SK-N-SH treated with all-trans-retinoic acid at 6 μM for 48 hours (cell line): Measurements from ENCODE around the gene RHEX.

Source experiments
- ATAC-seq: fragments of 200-7000 bp; cut with Tn5 transposase; 3 replicates; pipeline ENCODE4 v1.9.1; 2020; ENCODE audit warnings: mild to moderate bottlenecking, moderate library complexity
- ARNTL ChIP-seq: fragments of 450-650 bp; formaldehyde crosslinking; IDR thresholded peaks from 2 replicates; pipeline ENCODE4 v1.5.0; 2020; ENCODE audit warnings: low read depth, mild to moderate bottlenecking, moderate library complexity, borderline replicate concordance
- BACH2 ChIP-seq: fragments of 250-450 bp; sonication (Bioruptor Pico); IDR thresholded peaks from 2 replicates; pipeline ENCODE4 v1.9.0; 2021; ENCODE audit warnings: mild to moderate bottlenecking, borderline replicate concordance
- CREB5 ChIP-seq: fragments of 250-450 bp; sonication (Bioruptor Pico); IDR thresholded peaks from 2 replicates; pipeline ENCODE4 v1.5.1; 2020; ENCODE audit warnings: low read depth, mild to moderate bottlenecking, moderate library complexity
- CSDC2 ChIP-seq: fragments of 250-450 bp; sonication (Bioruptor Pico); IDR thresholded peaks from 2 replicates; pipeline ENCODE4 v1.5.0; 2020; ENCODE audit warnings: mild to moderate bottlenecking, moderate library complexity
- ESRRG ChIP-seq: fragments of 250-450 bp; sonication (Bioruptor Pico); IDR thresholded peaks from 2 replicates; pipeline ENCODE4 v1.6.1; 2021; ENCODE audit warnings: mild to moderate bottlenecking
- ISL1 ChIP-seq: fragments of 250-450 bp; sonication (Bioruptor Pico); IDR thresholded peaks from 2 replicates; pipeline ENCODE4 v2.1.2; 2022; ENCODE audit warnings: mild to moderate bottlenecking, moderate library complexity
- OSR1 ChIP-seq: fragments of 250-450 bp; sonication (Bioruptor Pico); IDR thresholded peaks from 2 replicates; pipeline ENCODE4 v1.8.0; 2022; ENCODE audit warnings: moderate library complexity, mild to moderate bottlenecking, inconsistent platforms
- PPARA ChIP-seq: fragments of 250-450 bp; sonication (Bioruptor Pico); IDR thresholded peaks from 2 replicates; pipeline ENCODE4 v1.5.0; 2020; ENCODE audit warnings: mild to moderate bottlenecking, borderline replicate concordance
- RARB ChIP-seq: fragments of 250-450 bp; sonication (Bioruptor Pico); IDR thresholded peaks from 2 replicates; pipeline ENCODE4 v1.8.0; 2021; ENCODE audit warnings: mild to moderate bottlenecking, moderate library complexity
- SNAI2 ChIP-seq: fragments of 250-450 bp; sonication (Bioruptor Pico); IDR thresholded peaks from 2 replicates; pipeline ENCODE4 v1.5.0; 2020; ENCODE audit warnings: mild to moderate bottlenecking, moderate library complexity
- TCF4 ChIP-seq: fragments of 250-450 bp; sonication (Bioruptor Pico); IDR thresholded peaks from 2 replicates; pipeline ENCODE4 v1.8.0; 2021; ENCODE audit warnings: mild to moderate bottlenecking, moderate library complexity, borderline replicate concordance
- TOX ChIP-seq: fragments of 250-450 bp; sonication (Bioruptor Pico); IDR thresholded peaks from 2 replicates; pipeline ENCODE4 v1.8.0; 2021; ENCODE audit warnings: mild to moderate bottlenecking, moderate library complexity, borderline replicate concordance
- TSHZ2 ChIP-seq: fragments of 250-450 bp; sonication (Bioruptor Pico); IDR thresholded peaks from 2 replicates; pipeline ENCODE4 v1.5.0; 2020; ENCODE audit warnings: mild to moderate bottlenecking, moderate library complexity
- ZC3H10 ChIP-seq: fragments of 250-450 bp; sonication (Bioruptor Pico); IDR thresholded peaks from 2 replicates; pipeline ENCODE4 v1.5.1; 2021; ENCODE audit warnings: mild to moderate bottlenecking, moderate library complexity
- ZFP3 ChIP-seq: fragments of 250-450 bp; sonication (Bioruptor Pico); IDR thresholded peaks from 2 replicates; pipeline ENCODE4 v1.5.0; 2020; ENCODE audit warnings: mild to moderate bottlenecking, moderate library complexity
- ZFP30 ChIP-seq: fragments of 450-650 bp; formaldehyde crosslinking; IDR thresholded peaks from 2 replicates; pipeline ENCODE4 v1.5.0; 2022; ENCODE audit warnings: mild to moderate bottlenecking, moderate library complexity
- ZNF565 ChIP-seq: fragments of 450-650 bp; formaldehyde crosslinking; conservative IDR thresholded peaks from 2 replicates; pipeline ENCODE4 v1.5.0; 2020; ENCODE audit warnings: low read depth, mild to moderate bottlenecking, moderate library complexity
- ZNF70 ChIP-seq: fragments of 450-650 bp; formaldehyde crosslinking; IDR thresholded peaks from 2 replicates; pipeline ENCODE4 v1.5.0; 2020; ENCODE audit warnings: mild to moderate bottlenecking, moderate library complexity
- ZNF8 ChIP-seq: fragments of 450-650 bp; formaldehyde crosslinking; IDR thresholded peaks from 2 replicates; pipeline ENCODE4 v1.5.0; 2020; ENCODE audit warnings: mild to moderate bottlenecking, moderate library complexity
- TF ChIP-seq, protein P1 (sequence below): fragments of 250-450 bp; sonication (Bioruptor Pico); IDR thresholded peaks from 2 replicates; pipeline ENCODE4 v1.5.1; 2021; ENCODE audit warnings: mild to moderate bottlenecking, moderate library complexity
- TF ChIP-seq, protein P2 (sequence below): fragments of 250-450 bp; sonication (Bioruptor Pico); IDR thresholded peaks from 2 replicates; pipeline ENCODE4 v1.8.0; 2020; ENCODE audit warnings: mild to moderate bottlenecking, moderate library complexity, borderline replicate concordance
- TF ChIP-seq, protein P3 (sequence below): fragments of 250-450 bp; sonication (Bioruptor Pico); IDR thresholded peaks from 2 replicates; pipeline ENCODE4 v1.8.0; 2021; ENCODE audit warnings: low read depth, mild to moderate bottlenecking, moderate library complexity, borderline replicate concordance

RHEX gene

GRCh38 chr1:206065547-206066145, 12.7 kb downstream of the RHEX start:
- no peak for TF ChIP-seq CSDC2 (CRISPR knock-in tag)
- no peak for TF ChIP-seq BACH2
- no peak for TF ChIP-seq PPARA (CRISPR knock-in tag)
- TF ChIP-seq, protein P1, sequence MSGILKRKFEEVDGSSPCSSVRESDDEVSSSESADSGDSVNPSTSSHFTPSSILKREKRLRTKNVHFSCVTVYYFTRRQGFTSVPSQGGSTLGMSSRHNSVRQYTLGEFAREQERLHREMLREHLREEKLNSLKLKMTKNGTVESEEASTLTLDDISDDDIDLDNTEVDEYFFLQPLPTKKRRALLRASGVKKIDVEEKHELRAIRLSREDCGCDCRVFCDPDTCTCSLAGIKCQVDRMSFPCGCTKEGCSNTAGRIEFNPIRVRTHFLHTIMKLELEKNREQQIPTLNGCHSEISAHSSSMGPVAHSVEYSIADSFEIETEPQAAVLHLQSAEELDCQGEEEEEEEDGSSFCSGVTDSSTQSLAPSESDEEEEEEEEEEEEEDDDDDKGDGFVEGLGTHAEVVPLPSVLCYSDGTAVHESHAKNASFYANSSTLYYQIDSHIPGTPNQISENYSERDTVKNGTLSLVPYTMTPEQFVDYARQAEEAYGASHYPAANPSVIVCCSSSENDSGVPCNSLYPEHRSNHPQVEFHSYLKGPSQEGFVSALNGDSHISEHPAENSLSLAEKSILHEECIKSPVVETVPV (CRISPR knock-in tag): no peak
- TF ChIP-seq ZNF8 (CRISPR knock-in tag): no peak
- no peak for TF ChIP-seq ZFP30 (CRISPR knock-in tag)
- no peak for TF ChIP-seq ARNTL (CRISPR knock-in tag)
- TF ChIP-seq ESRRG: no peak
- TF ChIP-seq OSR1 (CRISPR knock-in tag): no peak
- TF ChIP-seq, protein P2, sequence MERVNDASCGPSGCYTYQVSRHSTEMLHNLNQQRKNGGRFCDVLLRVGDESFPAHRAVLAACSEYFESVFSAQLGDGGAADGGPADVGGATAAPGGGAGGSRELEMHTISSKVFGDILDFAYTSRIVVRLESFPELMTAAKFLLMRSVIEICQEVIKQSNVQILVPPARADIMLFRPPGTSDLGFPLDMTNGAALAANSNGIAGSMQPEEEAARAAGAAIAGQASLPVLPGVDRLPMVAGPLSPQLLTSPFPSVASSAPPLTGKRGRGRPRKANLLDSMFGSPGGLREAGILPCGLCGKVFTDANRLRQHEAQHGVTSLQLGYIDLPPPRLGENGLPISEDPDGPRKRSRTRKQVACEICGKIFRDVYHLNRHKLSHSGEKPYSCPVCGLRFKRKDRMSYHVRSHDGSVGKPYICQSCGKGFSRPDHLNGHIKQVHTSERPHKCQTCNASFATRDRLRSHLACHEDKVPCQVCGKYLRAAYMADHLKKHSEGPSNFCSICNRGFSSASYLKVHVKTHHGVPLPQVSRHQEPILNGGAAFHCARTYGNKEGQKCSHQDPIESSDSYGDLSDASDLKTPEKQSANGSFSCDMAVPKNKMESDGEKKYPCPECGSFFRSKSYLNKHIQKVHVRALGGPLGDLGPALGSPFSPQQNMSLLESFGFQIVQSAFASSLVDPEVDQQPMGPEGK (CRISPR knock-in tag): no peak
- no peak for TF ChIP-seq SNAI2 (CRISPR knock-in tag)
- TF ChIP-seq ZFP3 (CRISPR knock-in tag): no peak
- TF ChIP-seq ZC3H10 (CRISPR knock-in tag): no peak
- no peak for TF ChIP-seq RARB (CRISPR knock-in tag)
- TF ChIP-seq ZNF70 (CRISPR knock-in tag): no peak
- TF ChIP-seq TOX (CRISPR knock-in tag): no peak
- no peak for TF ChIP-seq ISL1 (CRISPR knock-in tag)
- no peak for TF ChIP-seq CREB5 (CRISPR knock-in tag)
- TF ChIP-seq TSHZ2 (CRISPR knock-in tag): no peak
- no peak for TF ChIP-seq TCF4
- TF ChIP-seq, all 23 proteins: peak for 0
- no peak for ATAC-seq

DNA sequence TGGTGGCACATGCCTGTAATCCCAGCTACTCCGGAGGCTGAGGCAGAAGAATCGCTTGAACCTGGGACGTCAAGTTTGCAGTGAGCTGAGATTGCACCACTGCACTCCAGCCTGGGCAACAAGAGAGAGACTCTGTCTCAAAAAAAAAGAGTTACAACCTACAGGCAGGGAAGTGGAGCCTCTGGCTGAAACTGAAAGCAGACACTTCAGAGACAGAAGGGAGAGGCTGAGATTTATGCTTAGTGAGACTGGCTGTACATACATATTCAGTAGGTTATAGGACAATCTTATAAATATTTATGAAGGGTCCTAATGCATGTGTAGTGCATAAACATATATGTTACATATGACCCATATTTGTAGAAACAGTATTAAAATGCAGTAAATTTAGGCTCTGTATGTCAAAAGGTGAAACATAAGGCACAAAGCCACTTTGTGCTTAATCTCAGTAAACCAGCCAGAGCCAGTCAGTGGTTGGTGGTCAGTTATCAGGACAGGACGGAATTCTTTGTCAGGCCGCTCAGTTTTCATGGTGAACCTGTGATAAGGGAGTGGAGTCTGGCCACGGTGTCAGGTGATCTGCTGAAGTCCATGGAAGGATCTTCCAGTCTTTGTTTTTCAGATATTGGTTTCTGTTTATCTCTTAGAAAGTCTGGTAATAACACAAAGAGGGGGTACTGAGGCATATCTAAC, 13.7 kb downstream of the RHEX start:
- ATAC-seq: peak; percentile 31; the same call in 1 of the 3 replicates
- TF ChIP-seq TCF4 (no peak), CREB5 (CRISPR knock-in tag) (no peak), BACH2 (no peak)

- TF ChIP-seq, protein P1 (CRISPR knock-in tag): no peak
- TF ChIP-seq ISL1 (CRISPR knock-in tag) (no peak), ZNF565 (CRISPR knock-in tag) (no peak), OSR1 (CRISPR knock-in tag) (no peak), CREB5 (CRISPR knock-in tag) (no peak)
- TF ChIP-seq, protein P3, sequence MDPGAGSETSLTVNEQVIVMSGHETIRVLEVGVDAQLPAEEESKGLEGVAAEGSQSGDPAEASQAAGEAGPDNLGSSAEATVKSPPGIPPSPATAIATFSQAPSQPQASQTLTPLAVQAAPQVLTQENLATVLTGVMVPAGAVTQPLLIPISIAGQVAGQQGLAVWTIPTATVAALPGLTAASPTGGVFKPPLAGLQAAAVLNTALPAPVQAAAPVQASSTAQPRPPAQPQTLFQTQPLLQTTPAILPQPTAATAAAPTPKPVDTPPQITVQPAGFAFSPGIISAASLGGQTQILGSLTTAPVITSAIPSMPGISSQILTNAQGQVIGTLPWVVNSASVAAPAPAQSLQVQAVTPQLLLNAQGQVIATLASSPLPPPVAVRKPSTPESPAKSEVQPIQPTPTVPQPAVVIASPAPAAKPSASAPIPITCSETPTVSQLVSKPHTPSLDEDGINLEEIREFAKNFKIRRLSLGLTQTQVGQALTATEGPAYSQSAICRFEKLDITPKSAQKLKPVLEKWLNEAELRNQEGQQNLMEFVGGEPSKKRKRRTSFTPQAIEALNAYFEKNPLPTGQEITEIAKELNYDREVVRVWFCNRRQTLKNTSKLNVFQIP: no peak
- no peak for ATAC-seq
These were observed 14.7 kb downstream of the RHEX start for GRCh38 chr1:206067486-206068227.
